HG03520 (cell line): ENCODE measurements around the gene SYCE3.

Experiments
- ATAC-seq: cut with Tn5 transposase; IDR thresholded peaks from one replicate; pipeline ENCODE4 v1.9.1; 2021; ENCODE audit warnings: mild to moderate bottlenecking, moderate library complexity; ENCODE audit not compliant: unreplicated experiment

The SYCE3 gene

GRCh38 chr22:50576806-50577696, 14.3 kb upstream of the SYCE3 start:
- no peak for ATAC-seq

DNA sequence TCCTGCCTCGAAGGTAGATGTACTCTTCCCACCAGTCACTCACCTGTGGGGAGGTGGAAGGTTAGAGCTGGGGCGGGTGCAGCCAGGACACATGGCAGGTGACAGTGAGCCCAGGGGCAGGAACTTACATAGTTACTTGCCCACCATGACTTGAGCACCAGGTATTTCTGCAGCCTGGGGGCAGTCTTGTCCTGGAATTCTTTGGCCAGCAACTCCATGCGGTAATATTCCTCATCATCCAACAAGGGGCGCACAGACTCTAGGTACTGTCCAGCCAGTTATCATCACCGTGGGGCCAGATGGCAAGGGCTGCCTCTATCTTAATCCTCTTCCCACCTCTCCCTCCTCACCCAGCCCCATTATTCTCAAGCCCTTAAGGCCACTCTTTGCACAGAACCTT, 13.4 kb upstream of the SYCE3 start:
- no peak for ATAC-seq

- ATAC-seq = no peak
Measured at GRCh38 chr22:50575426-50575941, 12.8 kb upstream of the SYCE3 start.

GRCh38 chr22:50574383-50574755, 11.7 kb upstream of the SYCE3 start:
- no peak for ATAC-seq

DNA sequence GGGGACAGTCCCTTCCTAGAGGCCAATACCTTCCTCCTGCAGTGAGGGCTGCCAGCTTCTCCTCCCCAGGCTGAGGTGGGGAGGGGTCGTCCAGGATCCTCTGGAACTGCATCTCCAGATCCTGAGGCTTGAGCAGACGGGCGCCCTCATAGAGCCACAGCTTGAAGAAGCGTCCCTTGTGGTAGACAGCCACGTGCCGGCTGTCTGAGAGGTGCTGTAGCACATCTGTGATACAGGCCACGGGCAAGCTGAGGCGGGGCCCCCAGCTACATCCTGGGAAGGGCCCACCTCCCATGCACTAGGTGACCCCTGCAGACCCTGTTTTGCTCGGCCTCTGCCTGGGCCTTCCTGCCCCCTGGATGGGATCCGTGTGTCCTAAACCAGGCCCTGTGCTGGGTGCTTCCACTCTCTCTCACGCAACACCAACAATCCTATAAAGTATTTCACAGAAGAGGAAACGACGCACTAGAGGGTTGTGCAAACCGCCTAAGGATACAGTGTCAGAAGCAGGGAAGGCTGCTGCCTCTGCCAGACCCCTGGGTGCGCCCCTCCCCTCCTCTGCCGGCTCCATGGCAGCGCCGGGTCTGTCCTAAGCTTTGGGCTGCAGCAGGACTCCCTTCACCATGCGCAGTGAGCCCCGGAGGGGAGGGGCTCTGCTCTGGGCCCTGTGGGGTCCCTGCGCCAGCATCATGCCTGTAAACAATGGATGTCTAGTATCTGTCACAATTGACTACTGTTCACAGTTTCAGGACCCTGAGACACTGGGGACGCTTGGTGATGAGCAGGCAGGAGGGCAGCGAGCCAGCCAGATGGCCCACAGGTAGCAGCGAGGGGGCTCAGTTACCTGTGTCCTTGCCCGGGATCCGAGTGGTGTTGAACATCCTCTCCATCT, 11.0 kb upstream of the SYCE3 start:
- no peak for ATAC-seq

GRCh38 chr22:50572965-50573364, 10.2 kb upstream of the SYCE3 start:
- no peak for ATAC-seq

DNA sequence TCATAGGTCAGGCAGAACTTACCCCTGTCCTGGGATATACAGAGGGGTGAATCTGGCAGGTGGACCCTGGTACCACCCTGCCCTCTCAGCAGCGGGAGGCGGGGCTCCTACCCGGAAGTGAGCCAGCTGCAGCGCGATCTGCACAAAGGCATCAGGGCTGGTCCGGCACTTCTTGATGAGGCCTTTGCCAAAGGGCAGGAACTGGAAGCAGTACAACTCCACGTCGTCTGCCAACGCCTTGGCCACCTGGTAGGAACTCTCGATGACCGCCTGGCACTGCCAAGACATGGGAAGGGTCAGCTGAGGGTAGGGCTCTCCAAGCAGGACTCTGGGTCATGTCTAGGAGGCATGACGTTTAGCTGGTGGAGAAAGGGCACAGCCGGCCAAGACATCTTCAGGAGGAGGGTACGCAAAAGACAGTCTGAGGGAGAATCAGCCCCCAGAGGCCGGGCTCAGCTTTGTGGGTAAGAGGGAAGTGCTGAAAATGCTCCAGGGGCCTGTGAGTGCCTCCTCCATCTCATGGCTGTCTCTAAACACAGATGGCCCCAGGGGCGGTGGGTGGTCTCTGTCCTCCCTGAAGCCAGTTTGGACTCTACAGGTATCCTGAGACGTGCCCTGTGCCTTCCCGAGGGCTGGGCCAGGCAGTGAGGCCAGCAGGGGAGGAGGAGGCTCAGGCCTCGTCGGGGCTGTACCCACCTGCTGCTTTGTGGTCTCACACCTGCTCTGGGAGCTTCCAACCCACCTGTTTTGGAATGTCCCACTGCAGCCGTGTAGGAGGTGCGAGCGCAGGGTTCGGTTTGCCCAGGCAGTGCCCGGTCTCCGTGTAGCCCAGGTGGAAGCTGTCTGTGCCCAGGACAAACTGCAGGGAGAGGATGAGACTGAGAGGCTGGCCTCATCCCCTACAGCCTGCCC, 8.8 kb upstream of the SYCE3 start:
- no peak for ATAC-seq

- no peak for ATAC-seq
Measured at GRCh38 chr22:50570861-50571260, 8.1 kb upstream of the SYCE3 start.

DNA sequence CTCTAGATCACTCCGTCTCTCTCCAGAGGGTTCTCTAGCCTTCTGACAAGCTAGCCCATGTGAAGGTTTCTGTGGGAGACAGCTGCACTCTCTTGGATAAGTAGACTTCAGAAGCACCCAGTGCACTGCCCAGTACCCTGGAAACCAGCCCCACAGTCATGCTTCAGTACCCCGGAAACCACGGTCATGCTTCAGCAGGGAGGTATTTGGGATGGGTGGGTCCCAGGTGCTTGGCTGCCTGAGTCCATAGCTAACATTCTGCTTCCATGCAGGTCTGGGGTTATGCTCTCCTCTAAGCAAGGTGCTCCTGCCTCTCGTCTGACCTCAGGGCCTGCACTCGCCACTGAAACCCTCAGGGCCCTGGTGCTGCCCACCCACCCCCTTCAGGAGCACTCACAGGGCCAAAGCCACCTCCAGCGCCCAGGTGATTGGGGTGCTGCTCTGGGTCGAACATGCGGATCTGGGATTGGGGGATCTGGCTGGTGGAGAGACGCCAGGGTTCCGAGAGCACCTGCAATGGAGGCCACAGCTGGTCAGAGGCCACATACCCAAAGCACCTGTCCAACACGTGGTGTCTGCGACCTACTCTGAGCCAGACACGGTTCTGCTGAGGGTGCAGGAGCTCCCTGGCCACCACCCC, 7.3 kb upstream of the SYCE3 start:
- no peak for ATAC-seq

- ATAC-seq = no peak
Measured at GRCh38 chr22:50569041-50569459, 6.3 kb upstream of the SYCE3 start.

DNA sequence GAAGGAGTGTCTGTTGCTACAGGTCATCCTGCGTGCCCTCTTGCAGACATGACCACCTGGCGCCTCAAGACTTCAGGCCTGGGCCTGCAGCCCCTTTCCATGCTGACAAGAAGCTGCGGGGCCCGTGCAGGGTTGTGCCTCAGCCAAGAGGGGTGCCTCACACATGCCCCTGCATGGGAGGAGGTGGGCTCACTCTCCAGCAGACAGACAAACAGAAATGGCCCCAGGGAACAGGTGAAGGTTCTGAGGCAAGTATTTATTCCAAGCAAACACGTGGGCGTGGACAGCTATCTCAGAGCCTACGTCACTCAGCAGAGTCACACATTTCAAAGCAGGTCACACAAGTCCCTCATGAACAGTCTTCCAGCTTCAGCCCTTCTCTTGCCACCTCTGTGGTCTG, 5.9 kb upstream of the SYCE3 start:
- no peak for ATAC-seq

GRCh38 chr22:50567721-50568252, 5.1 kb upstream of the SYCE3 start:
- no peak for ATAC-seq

DNA sequence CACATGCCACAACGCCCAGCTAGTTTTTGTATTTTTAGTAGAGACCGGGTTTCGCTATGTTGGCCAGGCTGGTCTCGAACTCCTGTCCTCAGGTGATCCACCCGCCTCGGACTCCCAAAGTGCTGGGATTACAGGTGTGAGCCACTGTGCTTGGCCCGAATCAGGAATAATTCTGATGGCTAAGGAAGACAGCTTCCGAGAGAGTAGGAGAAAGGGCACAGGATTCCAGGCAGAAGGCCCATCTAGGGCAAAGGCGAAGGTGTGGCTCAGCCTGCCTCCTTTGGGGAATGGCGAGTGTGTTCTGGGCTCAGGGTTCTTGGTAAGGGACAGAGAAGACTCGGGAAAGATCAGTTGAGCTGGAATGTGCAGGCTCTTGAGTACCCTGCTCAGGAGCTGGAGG, 1.6 kb upstream of the SYCE3 start:
- no peak for ATAC-seq

- no peak for ATAC-seq
Measured at GRCh38 chr22:50563413-50564160, 868 bp upstream of the SYCE3 start.

- no peak for ATAC-seq
Measured at GRCh38 chr22:50561401-50562358, 1.0 kb downstream of the SYCE3 start.

- ATAC-seq = no peak
Measured at GRCh38 chr22:50560034-50560433, 2.7 kb downstream of the SYCE3 start.

- no peak for ATAC-seq
Measured at GRCh38 chr22:50556703-50557102, 6.0 kb downstream of the SYCE3 start.

GRCh38 chr22:50553310-50553709, 9.4 kb downstream of the SYCE3 start:
- ATAC-seq = no peak
